Lower leg skin (tissue), 3 donors: ENCODE measurements around the gene SLC2A3.
"Not testable (repeated sequence)": the region's sequence is repeated elsewhere in the genome, so short reads cannot be mapped to it uniquely, and the experiment has no call there.

ENCODE experiments used
- CTCF ChIP-seq, 3 donors: fragments of 450-650 bp; IDR thresholded peaks; one replicate each; pipeline ENCODE4 v1.5.1; 2016; ENCODE audit warnings: antibody characterized with exemption in 3 of 3, mild to moderate bottlenecking in 3 of 3, moderate library complexity in 2 of 3
- POLR2A ChIP-seq, 2 donors: fragments of 450-650 bp; IDR thresholded peaks; one replicate each; pipeline ENCODE4 v1.6.1; 2016 to 2017; ENCODE audit warnings: antibody characterized with exemption in 2 of 2, mild to moderate bottlenecking in 1 of 2, moderate library complexity in 1 of 2

GRCh38 chr12:7950230-7950943 lies 14.4 kb upstream of the SLC2A3 start:
- not testable (repeated sequence) for TF ChIP-seq CTCF, POLR2A (IDR thresholded peaks at IDR 0.05)
